Measurements from ENCODE around the gene CLDN5.

Gene CLDN5

DNA sequence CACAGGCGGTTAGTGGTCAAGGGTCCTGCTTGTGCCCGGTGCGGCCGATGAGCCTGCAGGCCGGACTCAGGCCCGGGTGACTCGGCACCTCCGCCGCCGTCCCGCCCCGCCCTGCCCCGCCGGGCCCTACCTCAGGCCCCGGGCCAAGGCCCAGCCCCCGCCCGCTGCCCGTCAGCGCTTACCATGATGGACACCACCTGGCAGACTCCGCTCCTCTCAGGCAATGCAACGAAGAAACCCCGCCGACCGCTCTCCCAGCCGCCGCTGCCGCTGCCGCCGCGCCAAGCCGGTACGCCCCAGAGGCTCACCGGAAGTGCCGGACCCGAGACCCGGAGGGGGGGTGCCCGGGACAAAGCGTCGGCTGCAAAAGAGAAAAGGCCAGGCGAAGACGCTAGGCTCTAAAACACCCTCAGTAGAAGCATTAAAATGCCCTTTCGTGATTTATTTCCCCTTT, 45.3 kb downstream of the CLDN5 start, which contains the start of gene UFD1:
Gene UFD1, minus strand, starts transcription at position 293 of the 454 bp plus-strand sequence. Its CDS starts 108 bp downstream, at position 185.
- peak; percentile 77 for DNase-seq

DNA sequence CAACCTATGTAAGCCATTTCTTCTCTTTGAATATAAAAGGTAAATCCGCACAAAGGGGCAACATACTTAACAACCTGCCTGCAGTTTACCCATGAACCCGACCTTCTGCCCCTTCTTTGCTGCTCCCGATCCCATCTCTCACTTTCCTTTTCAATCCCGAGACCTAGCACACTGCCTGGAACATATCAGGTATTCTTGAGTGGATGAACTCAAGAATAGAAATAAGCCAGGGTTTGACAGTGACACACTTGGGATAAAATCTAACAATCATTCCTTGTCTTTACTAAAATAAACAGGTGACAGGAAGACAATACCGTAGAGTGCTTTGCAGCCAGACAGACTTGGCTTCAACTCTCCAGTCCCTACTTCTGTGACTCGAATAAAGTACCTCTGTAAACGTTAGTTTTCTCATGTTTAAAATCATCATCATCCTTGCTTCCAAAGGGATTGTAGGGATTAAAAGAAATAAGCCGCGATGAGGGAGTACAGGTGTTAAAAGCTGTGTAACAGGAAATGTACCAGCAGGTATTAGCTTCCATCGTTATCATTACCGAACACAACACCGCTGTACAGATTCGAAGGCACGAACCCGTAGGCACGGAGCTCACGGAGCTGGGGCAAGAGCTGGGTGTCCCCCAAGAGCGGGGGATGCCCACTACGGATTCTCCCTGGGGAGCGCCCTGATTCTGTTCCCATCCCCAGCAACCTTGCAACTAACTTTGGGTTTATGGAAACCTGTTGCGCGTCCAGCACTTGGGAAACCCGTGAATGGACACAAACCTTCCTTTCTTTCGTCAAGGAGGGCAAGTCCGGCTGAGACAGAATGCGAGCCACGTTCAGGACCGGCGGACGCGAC, 45.9 kb downstream of the CLDN5 start:
- no peak for DNase-seq

DNA sequence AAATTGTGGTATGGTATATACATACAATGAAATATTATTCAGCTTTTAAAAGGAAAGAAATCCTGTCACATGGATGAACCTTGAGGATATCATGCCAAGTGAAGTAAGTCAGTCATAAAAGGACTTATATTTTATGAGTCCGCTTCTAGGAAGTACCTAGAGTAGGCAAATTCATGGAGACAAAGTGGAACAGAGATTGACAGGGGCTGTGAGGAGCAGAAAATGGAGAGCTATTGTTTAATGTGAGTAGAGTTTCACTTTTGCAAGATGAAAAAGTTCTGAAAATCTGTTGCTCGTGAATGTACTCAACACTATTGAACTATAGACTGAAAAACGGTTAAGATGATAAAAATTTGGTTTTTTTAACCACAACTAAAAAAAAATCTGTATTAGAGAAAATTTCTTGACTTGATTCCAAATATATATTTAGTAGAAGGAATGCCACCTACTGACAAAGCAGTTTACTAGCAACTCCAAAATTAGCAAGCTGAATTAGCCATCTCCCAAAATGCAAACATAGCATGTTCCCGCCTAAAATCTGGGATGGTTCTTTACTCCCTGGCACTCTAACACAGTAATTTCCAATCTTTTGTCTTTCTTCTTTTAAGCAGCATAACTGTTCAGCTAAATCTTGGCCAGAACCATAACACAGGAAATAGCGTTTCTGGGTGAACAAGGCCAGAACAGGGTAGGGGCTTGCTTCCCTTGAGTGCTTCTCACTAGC, 46.7 kb downstream of the CLDN5 start:
- peak; percentile 8 for DNase-seq

DNA sequence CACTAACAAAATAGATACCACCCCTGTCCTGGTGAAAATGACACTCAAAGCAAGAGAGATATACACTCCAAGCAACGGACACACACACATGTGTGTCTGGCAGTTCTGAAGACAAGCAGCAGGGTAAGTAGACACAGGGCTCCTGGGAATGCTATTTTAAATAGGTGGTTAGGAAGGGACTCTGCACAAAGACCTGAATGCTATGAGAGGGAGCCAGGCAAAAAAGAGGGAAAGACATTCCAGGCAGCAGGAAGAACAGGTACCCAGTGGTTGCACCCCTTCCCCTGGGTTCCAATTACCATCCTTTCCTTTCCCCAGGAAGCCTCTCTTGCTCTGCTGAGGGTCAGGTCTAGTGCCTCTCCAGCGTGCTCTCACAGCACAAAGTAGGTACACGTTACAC, 48.2 kb downstream of the CLDN5 start:
- no peak for DNase-seq

DNA sequence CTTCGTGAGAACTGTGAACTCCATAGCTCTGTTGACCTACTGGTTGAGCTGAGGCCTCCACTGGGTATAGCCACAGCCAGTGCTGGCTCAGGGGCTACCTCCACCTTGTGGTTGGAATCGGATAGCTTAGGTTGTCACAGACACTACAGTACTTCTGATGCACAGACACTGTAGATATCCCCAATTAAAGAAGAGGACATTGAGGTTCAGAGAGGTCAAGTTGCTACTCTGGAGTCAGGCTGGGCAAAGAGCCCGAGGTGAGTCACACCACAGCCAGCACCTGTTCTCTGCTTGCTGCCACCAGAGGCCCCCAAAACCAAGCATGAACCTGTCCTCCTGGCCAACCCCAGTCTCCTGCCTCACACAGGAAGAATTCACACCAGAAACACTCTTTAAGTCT, 50.6 kb downstream of the CLDN5 start:
- no peak for DNase-seq

Measured in fibroblast of skin of right quadriceps (primary cell).